Measurements from ENCODE around the gene HTATIP2. TPM values are rescaled to one million over a fixed set of nuclear protein-coding genes. Genes with fewer than 3 reads are reported as not detected.
"Not testable (repeated sequence)": the region's sequence is repeated elsewhere in the genome, so short reads cannot be mapped to it uniquely, and the experiment has no call there.

The HTATIP2 gene
- total RNA-seq, 2 experiments from 2014 or later: 82.1 to 83.4 TPM

GRCh38 chr11:20372081-20372626 is 8.6 kb downstream of the HTATIP2 start:
- Mint-ChIP-seq H3K4me1 (ENCODE audit: low read depth) (peaks cover 44% of the 10 kb centered on the region), H3K36me3 (peaks cover 52% of the 10 kb centered on the region), H3K4me3 (no peak overlapping the region), H3K27ac (no peak overlapping the region), H3K27me3 (no peaks in the 10 kb centered on the region), H3K9me3 (no peaks in the 10 kb centered on the region)
- intact Hi-C loops (cut with micrococcal nuclease): no loop called here
- CTCF ChIA-PET: interaction anchor here (1.0 kb wide), 1 partner anchor 19 kb away, joined by 6 read pairs; no protein-coding TSS in a partner anchor
- POLR2A ChIA-PET: no interaction called here
- no peak for DNase-seq

GRCh38 chr11:20373147-20373546 is 9.6 kb downstream of the HTATIP2 start:
- Mint-ChIP-seq H3K27me3 (no peaks in the 10 kb centered on the region), H3K27ac (no peak overlapping the region), H3K4me3 (no peak overlapping the region), H3K9me3 (no peaks in the 10 kb centered on the region), H3K36me3 (peaks cover 52% of the 10 kb centered on the region), H3K4me1 (ENCODE audit: low read depth) (peaks cover 36% of the 10 kb centered on the region)
- no peak for DNase-seq
- ChIA-PET CTCF (interaction anchor here (1.0 kb wide), 1 partner anchor 20 kb away, joined by 6 read pairs; no protein-coding TSS in a partner anchor), POLR2A (no interaction called here)
- intact Hi-C loops (cut with micrococcal nuclease): no loop called here

- Mint-ChIP-seq H3K27ac (peak overlapping the region; percentile 7), H3K27me3 (no peaks in the 10 kb centered on the region), H3K36me3 (peaks cover 46% of the 10 kb centered on the region), H3K4me3 (no peak overlapping the region), H3K9me3 (no peaks in the 10 kb centered on the region), H3K4me1 (ENCODE audit: low read depth) (peaks cover 31% of the 10 kb centered on the region)
- intact Hi-C loops (cut with micrococcal nuclease): no loop called here
- CTCF ChIA-PET: interaction anchor here (1.0 kb wide), 1 partner anchor 245 kb away, joined by 3 read pairs; no protein-coding TSS in a partner anchor
- POLR2A ChIA-PET: no interaction called here
- no peak for DNase-seq
Measured at GRCh38 chr11:20373568-20374209, 10.2 kb downstream of the HTATIP2 start.

- no peak for DNase-seq
- ChIA-PET CTCF (no interaction called here), POLR2A (interaction anchor here (0.7 kb wide), 1 partner anchor 92 kb away, joined by 3 read pairs; no protein-coding TSS in a partner anchor)
- no peaks in the 10 kb centered on the region for H3K27me3 Mint-ChIP-seq
- intact Hi-C loops (cut with micrococcal nuclease): no loop called here
- peaks cover 20% of the 10 kb centered on the region for H3K4me1 Mint-ChIP-seq (ENCODE audit: low read depth)
- H3K4me3 Mint-ChIP-seq: no peak overlapping the region
- H3K9me3 Mint-ChIP-seq: no peaks in the 10 kb centered on the region
- peak overlapping the region; percentile 79 for H3K27ac Mint-ChIP-seq
- H3K36me3 Mint-ChIP-seq: peaks cover 47% of the 10 kb centered on the region
Measured at GRCh38 chr11:20374741-20375300, 11.3 kb downstream of the HTATIP2 start.

- H3K4me1 Mint-ChIP-seq (ENCODE audit: low read depth): peaks cover 14% of the 10 kb centered on the region
- POLR2A ChIA-PET: no interaction called here
- no peak overlapping the region for H3K27ac Mint-ChIP-seq
- intact Hi-C loops (cut with micrococcal nuclease): no loop called here
- CTCF ChIA-PET: no interaction called here
- no peaks in the 10 kb centered on the region for H3K9me3 Mint-ChIP-seq
- H3K36me3 Mint-ChIP-seq: peaks cover 44% of the 10 kb centered on the region
- no peak overlapping the region for H3K4me3 Mint-ChIP-seq
- DNase-seq: no peak
- no peaks in the 10 kb centered on the region for H3K27me3 Mint-ChIP-seq
Measured at GRCh38 chr11:20376162-20376730, 12.7 kb downstream of the HTATIP2 start.

- Mint-ChIP-seq H3K36me3 (peaks cover 13% of the 10 kb centered on the region), H3K27ac (peak overlapping the region; percentile 74), H3K4me3 (peak overlapping the region; percentile 96), H3K4me1 (ENCODE audit: low read depth) (peaks cover 17% of the 10 kb centered on the region)
- H3K27me3 Mint-ChIP-seq, H3K9me3 Mint-ChIP-seq, DNase-seq: not testable (repeated sequence)
- CTCF ChIA-PET: interaction anchor here (1.0 kb wide), 1 partner anchor 7 kb away, joined by 3 read pairs; no protein-coding TSS in a partner anchor
- intact Hi-C loops (cut with micrococcal nuclease): loop anchor here (2.0 kb wide), 1 partner anchor 225 kb away; no protein-coding TSS in a partner anchor
- POLR2A ChIA-PET: interaction anchor here (1.4 kb wide), 1 partner anchor 17 kb away, joined by 4 read pairs; no protein-coding TSS in a partner anchor
Measured at GRCh38 chr11:20385996-20386395, 22.5 kb downstream of the HTATIP2 start.

- no peaks in the 10 kb centered on the region for H3K27me3 Mint-ChIP-seq
Measured at GRCh38 chr11:20387261-20388095, 24.0 kb downstream of the HTATIP2 start, which contains the start of gene PRMT3. Gene PRMT3, plus strand, starts transcription at chr11:20387716. Its CDS starts 31 bp downstream, at chr11:20387747.

GRCh38 chr11:20388096-20389055 is 24.9 kb downstream of the HTATIP2 start:
- Mint-ChIP-seq H3K4me1 (ENCODE audit: low read depth) (peaks cover 20% of the 10 kb centered on the region), H3K4me3 (peak overlapping the region; percentile 96), H3K9me3 (no peaks in the 10 kb centered on the region), H3K36me3 (peaks cover 23% of the 10 kb centered on the region), H3K27me3 (no peaks in the 10 kb centered on the region), H3K27ac (peak overlapping the region; percentile 99)
- ChIA-PET CTCF (interaction anchor here (2.4 kb wide), 1 partner anchor 9 kb away, joined by 11 read pairs; no protein-coding TSS in a partner anchor), POLR2A (interaction anchor here (1.0 to 1.3 kb wide), 2 partner anchors 9 to 24 kb away, joined by 4 read pairs; no protein-coding TSS in a partner anchor)
- intact Hi-C loops (cut with micrococcal nuclease): no loop called here
- DNase-seq: no peak

More at GRCh38 chr11:20387261-20388095, 24.0 kb downstream of the HTATIP2 start, which contains the start of gene PRMT3:
- Mint-ChIP-seq H3K9me3 (no peaks in the 10 kb centered on the region), H3K36me3 (peaks cover 17% of the 10 kb centered on the region), H3K4me1 (ENCODE audit: low read depth) (peaks cover 20% of the 10 kb centered on the region), H3K27ac (peak within 1 kb of the TSS; percentile 99), H3K4me3 (peak within 1 kb of the TSS; percentile 96)
- CTCF ChIA-PET: interaction anchor here (0.6 to 2.4 kb wide), 6 partner anchors 9 to 1964 kb away, joined by 3 to 11 read pairs (median 3); partner anchors contain the start of gene HTATIP2
- POLR2A ChIA-PET: interaction anchor here (1.3 to 1.4 kb wide), 2 partner anchors 10 to 18 kb away, joined by 4 read pairs; no protein-coding TSS in a partner anchor
- DNase-seq: peak; percentile 98
- intact Hi-C loops (cut with micrococcal nuclease): loop anchor here (1.0 to 2.0 kb wide), 3 partner anchors 20 to 223 kb away; partner anchors contain the start of gene HTATIP2

GRCh38 chr11:20397281-20397680 is 33.8 kb downstream of the HTATIP2 start:
- no peak overlapping the region for H3K27ac Mint-ChIP-seq
- DNase-seq: no peak
- CTCF ChIA-PET: interaction anchor here (0.7 to 2.3 kb wide), 12 partner anchors 8 to 212 kb away, joined by 3 to 15 read pairs (median 4); no protein-coding TSS in a partner anchor

GRCh38 chr11:20399498-20399897 is 36.0 kb downstream of the HTATIP2 start:
- no peak overlapping the region for H3K27ac Mint-ChIP-seq
- H3K9me3 Mint-ChIP-seq: no peaks in the 10 kb centered on the region
- peaks cover 38% of the 10 kb centered on the region for H3K36me3 Mint-ChIP-seq
- POLR2A ChIA-PET: no interaction called here
- no peaks in the 10 kb centered on the region for H3K27me3 Mint-ChIP-seq
- intact Hi-C loops (cut with micrococcal nuclease): no loop called here
- H3K4me1 Mint-ChIP-seq (ENCODE audit: low read depth): peaks cover 16% of the 10 kb centered on the region
- no peak for DNase-seq
- CTCF ChIA-PET: no interaction called here
- no peak overlapping the region for H3K4me3 Mint-ChIP-seq

More at GRCh38 chr11:20397281-20397680, 33.8 kb downstream of the HTATIP2 start:
- intact Hi-C loops (cut with micrococcal nuclease): loop anchor here (1.0 to 2.0 kb wide), 2 partner anchors 46 to 213 kb away; no protein-coding TSS in a partner anchor
- POLR2A ChIA-PET: interaction anchor here (1.3 kb wide), 1 partner anchor 9 kb away, joined by 4 read pairs; no protein-coding TSS in a partner anchor
- H3K36me3 Mint-ChIP-seq: peaks cover 40% of the 10 kb centered on the region
- H3K4me3 Mint-ChIP-seq: no peak overlapping the region
- H3K27me3 Mint-ChIP-seq: no peaks in the 10 kb centered on the region
- peaks cover 19% of the 10 kb centered on the region for H3K4me1 Mint-ChIP-seq (ENCODE audit: low read depth)
- H3K9me3 Mint-ChIP-seq: no peaks in the 10 kb centered on the region

All from activated CD4-positive, alpha-beta memory T cell treated with anti-CD3 and anti-CD28 coated beads for 36 hours (primary cell).